ENCODE data around the gene SP110. TPM values are rescaled to one million over a fixed set of nuclear protein-coding genes. Genes with fewer than 3 reads are reported as not detected.
A peak's percentile ranks its signal among the peaks of the same experiment; 100 is the strongest.
"Not testable (repeated sequence)": the region's sequence is repeated elsewhere in the genome, so short reads cannot be mapped to it uniquely, and the experiment has no call there.

The SP110 gene
- total and polyA plus RNA-seq, 2 donors (not counting 1 experiment from before 2014, with no cell fraction given): 162 to 280 TPM

DNA sequence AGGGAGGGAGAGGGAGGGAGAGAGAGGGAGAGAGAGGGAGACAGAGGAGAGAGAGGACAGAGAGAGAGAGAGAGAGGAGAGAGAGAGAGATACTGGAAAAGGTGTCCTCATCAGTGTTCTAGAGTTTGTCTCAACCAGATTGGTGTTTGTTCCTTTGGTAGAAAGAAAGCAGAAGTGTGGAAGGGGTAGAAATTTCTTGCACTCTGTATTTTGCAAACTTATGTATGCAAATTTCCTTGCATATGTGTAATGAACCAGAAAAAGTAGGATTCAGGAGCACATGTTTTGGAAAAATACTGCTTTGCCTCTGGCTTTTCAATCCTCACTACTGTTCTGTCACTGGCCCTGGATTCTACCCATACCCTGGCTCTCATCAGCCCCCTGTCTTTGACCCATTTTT lies 4.7 kb upstream of the SP110 start:
- Histone ChIP-seq H3K9me3 (ENCODE audit: control extremely low read depth in 1 of 3, control insufficient read depth in 2 of 3, insufficient read depth in 1 of 3, low read length in 2 of 3) (no peaks in the 10 kb centered on the region), H3K36me3 (replicated peaks in 1 of 2; ENCODE audit: control extremely low read depth in 1 of 2, control insufficient read depth in 1 of 2, extremely low read depth in 1 of 2, insufficient read depth in 2 of 2, low read length in 1 of 2) (no peaks in the 10 kb centered on the region), H3K4me3 (ENCODE audit: control extremely low read depth in 1 of 5, extremely low read depth in 1 of 5, insufficient read depth in 1 of 5, low read depth in 2 of 5, low read length in 4 of 5) (peak overlapping the region; percentile 51 to 96 (median 72)), H3K27ac (ENCODE audit: low read length in 2 of 2) (peak overlapping the region; percentile 86 to 87), H4K20me1 (ENCODE audit: control insufficient read depth, insufficient read depth, low read length, poor library complexity, severe bottlenecking) (no peaks in the 10 kb centered on the region), H3K9ac (ENCODE audit: low read length) (peak overlapping the region; percentile 73), H2AFZ (ENCODE audit: insufficient read depth, low read depth, low read length, poor library complexity, severe bottlenecking) (peak overlapping the region; percentile 7), H3K4me2 (replicated peaks; ENCODE audit: low read depth, low read length, poor library complexity, severe bottlenecking) (peak overlapping the region; percentile 81), H3K4me1 (ENCODE audit: control insufficient read depth in 2 of 2, insufficient read depth in 2 of 2, low read length in 2 of 2) (peaks cover 57 to 68% of the 10 kb centered on the region in 2 donors), H3K27me3 (replicated peaks in 1 of 4; ENCODE audit: control extremely low read depth in 1 of 4, control insufficient read depth in 3 of 4, insufficient read depth in 4 of 4, low read length in 3 of 4) (no peaks in the 10 kb centered on the region), H3K79me2 (ENCODE audit: control insufficient read depth, insufficient read depth, low read length) (peaks cover 79% of the 10 kb centered on the region)
- H3K27me3 Mint-ChIP-seq: no peaks in the 10 kb centered on the region
- no peak for ATAC-seq (ENCODE audit: low read depth)
- peak overlapping the region; percentile 96 for H3K27ac Mint-ChIP-seq
- ChIA-PET POLR2A (interaction anchor here (0.6 to 2.3 kb wide), 5 partner anchors 10 to 22 kb away, joined by 3 to 10 read pairs (median 7); no protein-coding TSS in a partner anchor), CTCF (interaction anchor here (0.7 to 4.9 kb wide), 2 partner anchors 19 to 21 kb away, joined by 3 to 44 read pairs; no protein-coding TSS in a partner anchor)
- TF ChIP-seq, protein P1, sequence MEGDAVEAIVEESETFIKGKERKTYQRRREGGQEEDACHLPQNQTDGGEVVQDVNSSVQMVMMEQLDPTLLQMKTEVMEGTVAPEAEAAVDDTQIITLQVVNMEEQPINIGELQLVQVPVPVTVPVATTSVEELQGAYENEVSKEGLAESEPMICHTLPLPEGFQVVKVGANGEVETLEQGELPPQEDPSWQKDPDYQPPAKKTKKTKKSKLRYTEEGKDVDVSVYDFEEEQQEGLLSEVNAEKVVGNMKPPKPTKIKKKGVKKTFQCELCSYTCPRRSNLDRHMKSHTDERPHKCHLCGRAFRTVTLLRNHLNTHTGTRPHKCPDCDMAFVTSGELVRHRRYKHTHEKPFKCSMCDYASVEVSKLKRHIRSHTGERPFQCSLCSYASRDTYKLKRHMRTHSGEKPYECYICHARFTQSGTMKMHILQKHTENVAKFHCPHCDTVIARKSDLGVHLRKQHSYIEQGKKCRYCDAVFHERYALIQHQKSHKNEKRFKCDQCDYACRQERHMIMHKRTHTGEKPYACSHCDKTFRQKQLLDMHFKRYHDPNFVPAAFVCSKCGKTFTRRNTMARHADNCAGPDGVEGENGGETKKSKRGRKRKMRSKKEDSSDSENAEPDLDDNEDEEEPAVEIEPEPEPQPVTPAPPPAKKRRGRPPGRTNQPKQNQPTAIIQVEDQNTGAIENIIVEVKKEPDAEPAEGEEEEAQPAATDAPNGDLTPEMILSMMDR (IDR thresholded peaks at IDR 0.05): no peak
- peak overlapping the region; percentile 88 for H3K4me3 Mint-ChIP-seq
- H3K4me1 Mint-ChIP-seq: peaks cover 78% of the 10 kb centered on the region
- DNase-seq: peak; percentile 60
- H3K9me3 Mint-ChIP-seq (ENCODE audit: insufficient read depth): no peaks in the 10 kb centered on the region
- intact Hi-C loops (cut with micrococcal nuclease): loop anchor here (2.0 to 5.0 kb wide), 3 partner anchors 192 to 1388 kb away; partner anchors contain the start of genes CAB39 and SP100

DNA sequence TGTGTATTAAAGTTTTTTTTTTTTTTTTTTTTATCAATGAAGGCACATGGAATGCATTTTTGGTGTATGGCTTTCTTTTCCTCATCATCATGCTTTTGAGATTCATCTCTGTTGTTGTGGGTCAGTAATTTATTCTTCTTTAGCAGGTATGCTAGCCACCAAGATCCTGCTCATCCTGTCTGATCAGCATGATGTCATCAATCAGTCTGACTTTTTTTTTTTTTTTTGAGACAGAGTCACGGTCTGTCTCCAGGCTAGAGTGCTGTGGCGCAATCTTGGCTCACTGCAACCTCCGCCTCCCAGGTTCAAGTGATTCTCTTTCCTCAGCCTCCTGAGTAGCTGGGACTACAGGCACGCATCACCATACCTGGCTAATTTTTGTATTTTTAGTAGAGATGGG lies 3.0 kb upstream of the SP110 start:
- not testable (repeated sequence) for H4K20me1 ChIP-seq (ENCODE audit: control insufficient read depth, insufficient read depth, low read length, poor library complexity, severe bottlenecking); DNase-seq; H3K27me3 ChIP-seq (replicated peaks in 1 of 4; ENCODE audit: control extremely low read depth in 1 of 4, control insufficient read depth in 3 of 4, insufficient read depth in 4 of 4, low read length in 3 of 4); H3K9me3 ChIP-seq (ENCODE audit: control extremely low read depth in 1 of 3, control insufficient read depth in 2 of 3, insufficient read depth in 1 of 3, low read length in 2 of 3); H3K36me3 ChIP-seq (replicated peaks in 1 of 2; ENCODE audit: control extremely low read depth in 1 of 2, control insufficient read depth in 1 of 2, extremely low read depth in 1 of 2, insufficient read depth in 2 of 2, low read length in 1 of 2); H3K9me3 Mint-ChIP-seq (ENCODE audit: insufficient read depth); H3K4me3 ChIP-seq (ENCODE audit: control extremely low read depth in 1 of 5, extremely low read depth in 1 of 5, insufficient read depth in 1 of 5, low read depth in 2 of 5, low read length in 4 of 5); H3K9ac ChIP-seq (ENCODE audit: low read length); ATAC-seq (ENCODE audit: low read depth); H3K27me3 Mint-ChIP-seq; H2AFZ ChIP-seq (ENCODE audit: insufficient read depth, low read depth, low read length, poor library complexity, severe bottlenecking)
- no CpG with 5 or more reads among the region's 4 CpGs for WGBS (ENCODE audit: insufficient coverage)
- Histone ChIP-seq H3K4me2 (replicated peaks; ENCODE audit: low read depth, low read length, poor library complexity, severe bottlenecking) (peak overlapping the region; percentile 44), H3K4me1 (ENCODE audit: control insufficient read depth in 2 of 2, insufficient read depth in 2 of 2, low read length in 2 of 2) (peaks cover 61 to 66% of the 10 kb centered on the region in 2 donors), H3K79me2 (ENCODE audit: control insufficient read depth, insufficient read depth, low read length) (peaks cover 79% of the 10 kb centered on the region), H3K27ac (ENCODE audit: low read length in 2 of 2) (peak overlapping the region; percentile 86 to 87)
- Mint-ChIP-seq H3K4me1 (peaks cover 75% of the 10 kb centered on the region), H3K27ac (peak overlapping the region; percentile 96), H3K4me3 (peak overlapping the region; percentile 4)
- intact Hi-C loops (cut with micrococcal nuclease): loop anchor here (5.0 kb wide), 1 partner anchor 1389 kb away; no protein-coding TSS in a partner anchor
- POLR2A ChIA-PET: interaction anchor here (0.6 to 1.4 kb wide), 3 partner anchors 11 to 361 kb away, joined by 3 to 4 read pairs (median 3); no protein-coding TSS in a partner anchor
- CTCF ChIA-PET: interaction anchor here (0.7 kb wide), 2 partner anchors 19 to 23 kb away, joined by 3 to 4 read pairs; no protein-coding TSS in a partner anchor

Measured in B cell (primary cell).